Calu3 (cell line): ENCODE measurements around the gene PPIL1. TPM values are rescaled to one million over a fixed set of nuclear protein-coding genes. Genes with fewer than 3 reads are reported as not detected.
"Not testable (repeated sequence)": the region's sequence is repeated elsewhere in the genome, so short reads cannot be mapped to it uniquely, and the experiment has no call there.

Experiments
- BruUV-seq: library from RNA; stranded (reverse); fragments of 400-500 nt; replicated peaks from 2 replicates; lab custom pipeline; 2021; lab: Mats Ljungman, UMichigan
- CTCF ChIA-PET: fragments of 300-600 bp; sonication (Branson Sonifier 250); formaldehyde crosslinking; loops from one replicate; lab custom pipeline; 2022; ENCODE audit warnings: antibody characterized with exemption; lab: Charles Lee
- DNase-seq: peaks from one replicate; pipeline ENCODE4 v3.0.0; 2022
- H3K27ac Mint-ChIP-seq: one replicate; pipeline ENCODE4 v1.8.0; 2022; ENCODE audit warnings: mixed read lengths; ENCODE audit not compliant: unreplicated experiment
- H3K27me3 Mint-ChIP-seq: one replicate; pipeline ENCODE4 v1.8.0; 2022; ENCODE audit warnings: mixed read lengths; ENCODE audit not compliant: unreplicated experiment
- H3K36me3 Mint-ChIP-seq: one replicate; pipeline ENCODE4 v1.8.0; 2022; ENCODE audit warnings: mild to moderate bottlenecking, moderate library complexity, mixed read lengths; ENCODE audit not compliant: insufficient read depth, unreplicated experiment
- H3K4me1 Mint-ChIP-seq: one replicate; pipeline ENCODE4 v1.8.0; 2022; ENCODE audit warnings: mild to moderate bottlenecking, low read depth, mixed read lengths; ENCODE audit not compliant: unreplicated experiment
- H3K4me3 Mint-ChIP-seq: one replicate; pipeline ENCODE4 v1.8.0; 2022; ENCODE audit warnings: mild to moderate bottlenecking, low read depth, moderate library complexity, mixed read lengths; ENCODE audit not compliant: unreplicated experiment
- H3K9me3 Mint-ChIP-seq: one replicate; pipeline ENCODE4 v1.8.0; 2022; ENCODE audit warnings: low read depth, mixed read lengths; ENCODE audit not compliant: unreplicated experiment
- intact Hi-C: fragments of 100-400 bp; cut with micrococcal nuclease; formaldehyde crosslinking; loops from one replicate; pipeline ENCODE4 v1.10.0; 2022; ENCODE audit not compliant: unreplicated experiment
- total RNA-seq: library from RNA; stranded (reverse); gene quantifications from 2 replicates; pipeline ENCODE4 v1.2.3, GENCODE V29; 2022
- TF ChIP-seq, protein P1 (sequence below): fragments of 200-600 bp; IDR thresholded peaks from one replicate; pipeline ENCODE4 v1.8.0; 2022; ENCODE audit warnings: antibody characterized with exemption; ENCODE audit not compliant: unreplicated experiment

The PPIL1 gene
- total RNA-seq, 1 experiment from 2014 or later, result 64.4 TPM

DNA sequence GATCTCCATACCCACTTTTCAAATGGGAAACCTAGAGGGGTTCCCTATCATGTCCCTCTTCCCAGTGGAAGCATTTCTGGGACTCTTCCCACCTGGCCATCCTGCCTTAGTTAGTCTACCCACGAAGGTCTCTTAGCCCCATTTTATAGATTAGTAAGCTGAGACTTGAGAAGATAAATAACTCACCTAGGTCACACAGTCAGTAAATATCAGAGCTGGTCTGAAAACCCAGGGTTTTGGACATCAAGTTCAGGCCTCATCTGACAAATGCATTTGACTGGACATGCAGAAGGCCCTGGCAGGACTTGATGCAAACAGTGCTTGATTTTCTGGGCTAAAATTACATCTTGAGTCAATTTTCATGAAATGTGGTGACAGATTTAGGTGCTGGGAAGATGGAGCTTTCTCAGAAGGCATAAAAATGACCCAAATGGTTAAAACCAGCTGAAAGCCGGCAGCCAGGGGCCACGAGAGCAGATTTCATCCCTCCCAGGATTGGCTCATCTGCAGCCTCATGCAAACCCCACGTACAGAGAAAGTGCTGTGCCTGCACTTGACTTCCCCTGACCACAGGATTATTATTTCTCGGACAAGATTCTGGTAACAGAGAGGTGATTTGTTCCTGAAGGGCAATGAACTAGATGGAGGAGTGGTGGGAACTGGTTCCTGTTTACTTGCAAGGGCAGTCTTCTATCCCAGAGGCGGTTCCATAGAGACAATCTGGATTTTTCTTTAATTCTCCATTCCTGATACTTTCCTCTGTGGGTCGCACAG lies 58.5 kb downstream of the PPIL1 start:
- Mint-ChIP-seq H3K36me3 (no peaks in the 10 kb centered on the region), H3K27ac (no peak overlapping the region), H3K4me3 (no peak overlapping the region), H3K4me1 (peaks cover 8% of the 10 kb centered on the region), H3K27me3 (peaks cover 21% of the 10 kb centered on the region), H3K9me3 (no peaks in the 10 kb centered on the region)
- BruUV-seq, result no TSS peak
- no peak for DNase-seq
- TF ChIP-seq, protein P1, sequence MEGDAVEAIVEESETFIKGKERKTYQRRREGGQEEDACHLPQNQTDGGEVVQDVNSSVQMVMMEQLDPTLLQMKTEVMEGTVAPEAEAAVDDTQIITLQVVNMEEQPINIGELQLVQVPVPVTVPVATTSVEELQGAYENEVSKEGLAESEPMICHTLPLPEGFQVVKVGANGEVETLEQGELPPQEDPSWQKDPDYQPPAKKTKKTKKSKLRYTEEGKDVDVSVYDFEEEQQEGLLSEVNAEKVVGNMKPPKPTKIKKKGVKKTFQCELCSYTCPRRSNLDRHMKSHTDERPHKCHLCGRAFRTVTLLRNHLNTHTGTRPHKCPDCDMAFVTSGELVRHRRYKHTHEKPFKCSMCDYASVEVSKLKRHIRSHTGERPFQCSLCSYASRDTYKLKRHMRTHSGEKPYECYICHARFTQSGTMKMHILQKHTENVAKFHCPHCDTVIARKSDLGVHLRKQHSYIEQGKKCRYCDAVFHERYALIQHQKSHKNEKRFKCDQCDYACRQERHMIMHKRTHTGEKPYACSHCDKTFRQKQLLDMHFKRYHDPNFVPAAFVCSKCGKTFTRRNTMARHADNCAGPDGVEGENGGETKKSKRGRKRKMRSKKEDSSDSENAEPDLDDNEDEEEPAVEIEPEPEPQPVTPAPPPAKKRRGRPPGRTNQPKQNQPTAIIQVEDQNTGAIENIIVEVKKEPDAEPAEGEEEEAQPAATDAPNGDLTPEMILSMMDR, result no peak
- CTCF ChIA-PET, result no interaction called here
- intact Hi-C loops, result no loop called here

DNA sequence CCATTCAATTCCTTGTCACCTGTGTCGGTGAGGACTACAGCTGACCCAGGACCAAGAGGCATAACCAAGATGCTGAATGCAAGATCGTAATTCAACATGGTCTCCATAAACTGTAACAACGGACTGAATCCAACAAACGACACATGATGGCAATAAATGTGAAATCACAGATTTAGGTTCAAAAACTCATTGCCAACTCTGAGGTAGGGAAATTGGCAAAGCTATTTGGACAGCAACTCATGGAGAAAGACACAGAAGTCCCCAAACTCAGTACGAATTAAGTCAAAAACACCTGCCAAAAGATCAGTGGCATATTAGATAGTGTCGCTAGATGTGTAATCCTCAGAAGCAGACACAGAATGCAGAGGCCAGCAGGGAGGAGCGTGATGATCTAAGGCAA lies 60.4 kb downstream of the PPIL1 start:
- H3K27me3 Mint-ChIP-seq, result peaks cover 33% of the 10 kb centered on the region
- TF ChIP-seq, protein P1, result no peak
- H3K9me3 Mint-ChIP-seq, result no peaks in the 10 kb centered on the region
- H3K27ac Mint-ChIP-seq, result no peak overlapping the region
- intact Hi-C loops, result no loop called here
- BruUV-seq, result no TSS peak
- CTCF ChIA-PET, result interaction anchor here (1.4 to 1.7 kb wide), 2 partner anchors 8 to 35 kb away, joined by 3 read pairs; no protein-coding TSS in a partner anchor
- no peaks in the 10 kb centered on the region for H3K4me1 Mint-ChIP-seq
- no peak for DNase-seq
- H3K4me3 Mint-ChIP-seq, result no peak overlapping the region
- no peaks in the 10 kb centered on the region for H3K36me3 Mint-ChIP-seq

DNA sequence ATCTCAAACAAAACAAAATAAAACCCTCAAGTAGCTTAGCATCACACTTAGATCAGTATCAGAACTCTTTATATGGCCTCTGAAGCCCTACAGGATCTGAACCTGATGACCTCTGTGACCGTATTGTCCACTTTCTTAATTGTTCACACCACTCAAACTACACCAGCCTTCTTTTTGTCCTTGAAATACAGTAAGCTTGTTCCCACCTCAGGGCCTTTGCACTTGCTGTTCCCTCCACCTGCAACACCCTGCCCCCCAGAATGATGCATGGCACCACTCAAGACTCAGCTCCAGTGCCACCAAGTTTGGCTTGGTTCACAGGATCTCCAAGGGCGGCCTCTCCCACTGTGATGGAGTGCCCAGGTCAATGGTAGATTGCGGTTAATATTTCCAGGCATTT lies 61.1 kb downstream of the PPIL1 start:
- intact Hi-C loops, result no loop called here
- Mint-ChIP-seq H3K27ac (no peak overlapping the region), H3K36me3 (no peaks in the 10 kb centered on the region), H3K4me3 (no peak overlapping the region), H3K9me3 (no peaks in the 10 kb centered on the region), H3K4me1 (no peaks in the 10 kb centered on the region), H3K27me3 (peaks cover 37% of the 10 kb centered on the region)
- TF ChIP-seq, protein P1, result no peak
- CTCF ChIA-PET, result interaction anchor here (1.4 kb wide), 1 partner anchor 35 kb away, joined by 3 read pairs; no protein-coding TSS in a partner anchor
- DNase-seq, result no peak
- no TSS peak for BruUV-seq

DNA sequence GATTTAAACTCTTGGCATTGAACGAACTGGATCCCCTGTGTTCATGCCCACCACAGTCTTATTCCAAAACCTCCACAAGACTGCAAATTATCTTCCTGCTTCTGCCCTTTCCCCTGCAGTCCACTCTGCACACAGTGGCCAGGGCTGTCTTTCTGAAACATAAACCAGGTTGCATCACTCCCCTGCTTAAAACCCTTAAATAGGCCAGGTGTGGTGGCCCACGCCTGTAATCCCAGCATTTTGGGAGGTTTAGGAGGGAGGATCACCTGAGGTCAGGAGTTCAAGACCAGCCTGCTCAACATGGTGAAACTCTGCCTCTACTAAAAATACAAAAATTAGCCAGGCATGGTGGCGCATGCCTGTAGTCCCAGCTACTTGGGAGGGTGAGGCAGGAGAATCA lies 61.6 kb downstream of the PPIL1 start:
- DNase-seq, H3K9me3 Mint-ChIP-seq, H3K27ac Mint-ChIP-seq, H3K4me3 Mint-ChIP-seq, BruUV-seq, H3K36me3 Mint-ChIP-seq, CTCF ChIA-PET, H3K4me1 Mint-ChIP-seq, intact Hi-C loops: not testable (repeated sequence)
- peaks cover 37% of the 10 kb centered on the region for H3K27me3 Mint-ChIP-seq
